Right lobe of liver (tissue), 6 donors: ENCODE data around the gene RTN4R. TPM values are rescaled to one million over a fixed set of nuclear protein-coding genes. Genes with fewer than 3 reads are reported as not detected.

Experiments used
- ATAC-seq, 4 donors: fragments of 200-7000 bp; cut with Tn5 transposase; one replicate each; pipeline ENCODE4 v1.9.1; 2020; ENCODE audit warnings: mild to moderate bottlenecking in 4 of 4, moderate library complexity in 4 of 4
- DNase-seq, 3 donors: peaks; one replicate each; pipeline ENCODE4 v3.0.0-alpha.2; 2020
- H3K27ac ChIP-seq, 3 donors: fragments of 200-600 bp; one replicate each; pipeline ENCODE4 v1.8.0; 2022
- H3K27me3 ChIP-seq, 2 donors: fragments of 200-600 bp; one replicate each; pipeline ENCODE4 v1.8.0; 2022
- H3K36me3 ChIP-seq, 4 donors: fragments of 200-600 bp; sonication (generic) in 1 of 4; one replicate each; pipeline versions ENCODE4 v1.5.1 to v1.8.0; 2017 to 2022; ENCODE audit warnings: control low read depth in 1 of 4
- H3K4me1 ChIP-seq, 4 donors: fragments of 200-600 bp; sonication (generic) in 1 of 4; one replicate each; pipeline versions ENCODE4 v1.5.1 to v1.8.0; 2017 to 2022; ENCODE audit warnings: control low read depth in 1 of 4
- H3K4me3 ChIP-seq, 3 donors: fragments of 200-600 bp; one replicate each; pipeline ENCODE4 v1.8.0; 2022
- H3K9me3 ChIP-seq, 4 donors: fragments of 200-600 bp; sonication (generic) in 1 of 4; one replicate each; pipeline versions ENCODE4 v1.5.1 to v1.8.0; 2017 to 2022; ENCODE audit warnings: control low read depth in 1 of 4
- CTCF ChIP-seq, 4 donors: fragments of 200-600 bp in 3 of 4; fragments of 450-650 bp in 1 of 4; IDR thresholded peaks; one replicate each; pipeline versions ENCODE4 v1.5.1 to v1.8.0; 2016 to 2022; ENCODE audit warnings: antibody characterized with exemption in 4 of 4, mild to moderate bottlenecking in 2 of 4
- POLR2A ChIP-seq: fragments of 450-650 bp; IDR thresholded peaks from one replicate; pipeline ENCODE4 v1.6.1; 2017; ENCODE audit warnings: antibody characterized with exemption, mild to moderate bottlenecking
- WGBS: methylation state at CpG from one replicate; pipeline ENCODE4 v1.1.6; 2018; ENCODE audit warnings: low coverage, low lambda C conversion rate; ENCODE audit not compliant: insufficient coverage; ENCODE audit errors: missing lambda C conversion rate; 5-methylcytosine and 5-hydroxymethylcytosine counted together
- intact Hi-C, 2 donors: fragments of 100-400 bp; cut with DNase I; formaldehyde crosslinking; loops; one replicate each; pipeline versions ENCODE4 v1.11.2 to v1.14.1; 2022
- total RNA-seq, 6 experiments: library from RNA; depleted of rRNA in 2 of 6; stranded (reverse); fragments of >200 nt in 2 of 6; fragmentation: NEBNext Ultra II Directional in 3 of 6; extraction: Animal tissue kit (Norgen Biotek cat#: 25700) in 3 of 6; gene quantifications; one replicate each; pipeline versions ENCODE4 v1.1.0 to v1.2.4, GENCODE V29; 2016 to 2023
- donor health status: DM: no; HTN: yes; CAD: no.
- donor health status: DM: no; HTN: no; CAD: no.
- donor health status: DM: no; HTN: no; CAD: no.
- donor health status: DM: no; HTN: yes; CAD: no.
- donor health status: DM: no; HTN: yes; CAD: no.

RTN4R gene
- total RNA-seq, 6 experiments from 2014 or later, result 3.0 to 12.4 (median 8.5) TPM

- 60% methylated on average over 2 of the region's 15 CpGs for WGBS
- H3K4me3 ChIP-seq, result no peak overlapping the region
- no peaks in the 10 kb centered on the region for H3K9me3 ChIP-seq
- DNase-seq (no peak), ATAC-seq (no peak)
- no peaks in the 10 kb centered on the region for H3K27me3 ChIP-seq
- H3K27ac ChIP-seq, result no peak overlapping the region
- H3K36me3 ChIP-seq, result no peaks in the 10 kb centered on the region
- peaks cover 0 to 22% (median 2%) of the 10 kb centered on the region in 4 donors for H3K4me1 ChIP-seq
- intact Hi-C loops, result no loop called here
- TF ChIP-seq POLR2A (no peak), CTCF (IDR thresholded peaks at IDR 0.05) (no peak)
Observed at GRCh38 chr22:20194681-20195593, 73.2 kb downstream of the RTN4R start.

GRCh38 chr22:20193761-20194494 is 74.2 kb downstream of the RTN4R start:
- Histone ChIP-seq H3K27ac (no peak overlapping the region), H3K4me1 (peaks cover 0 to 22% (median 2%) of the 10 kb centered on the region in 4 donors), H3K27me3 (no peaks in the 10 kb centered on the region), H3K36me3 (no peaks in the 10 kb centered on the region), H3K9me3 (no peaks in the 10 kb centered on the region), H3K4me3 (no peak overlapping the region)
- no peak for TF ChIP-seq CTCF (IDR thresholded peaks at IDR 0.05)
- TF ChIP-seq POLR2A, result no peak
- no peak for DNase-seq
- no peak for ATAC-seq
- intact Hi-C loops, result no loop called here
- WGBS, result 71% methylated on average over 7 of the region's 17 CpGs

DNA sequence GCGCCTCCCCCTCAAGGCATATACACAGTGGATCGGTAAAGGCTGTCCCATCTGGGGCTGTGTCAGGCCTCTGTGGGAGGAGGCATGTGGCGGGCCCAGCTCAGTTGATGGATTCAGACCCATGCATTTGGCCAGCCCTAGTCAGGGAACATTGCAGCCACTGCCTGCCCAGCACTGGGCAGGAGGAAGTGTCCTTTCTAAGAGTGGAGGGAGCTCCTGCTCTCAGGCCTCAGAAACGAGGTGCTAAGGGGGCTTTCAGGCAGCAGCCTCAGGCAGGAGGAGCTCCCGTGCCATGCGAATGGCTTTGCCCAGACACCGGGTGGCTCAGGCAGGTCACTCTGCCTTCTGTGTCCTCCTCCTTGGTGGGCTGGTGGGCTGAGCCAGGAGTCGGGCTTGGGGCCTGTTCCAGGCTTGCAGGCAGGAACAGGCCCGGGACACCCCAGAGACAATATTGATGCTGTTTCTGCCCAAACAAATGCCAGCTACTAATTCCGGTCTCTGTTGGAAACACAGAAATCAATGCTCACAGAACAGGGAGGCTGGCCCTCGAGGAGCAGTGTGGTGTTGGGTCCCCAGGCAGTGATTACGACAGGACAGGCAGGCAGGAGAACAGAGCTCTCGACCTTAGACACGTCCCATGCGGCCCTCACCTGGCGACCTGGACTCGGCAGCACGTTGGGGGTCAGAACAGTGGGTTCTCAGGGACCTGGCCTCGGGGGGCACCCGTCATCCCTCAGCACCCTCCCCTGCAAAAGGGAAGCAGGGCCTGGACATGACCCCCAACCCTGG is 75.0 kb downstream of the RTN4R start:
- WGBS, result no CpG with 5 or more reads among the region's 20 CpGs
- intact Hi-C loops, result no loop called here
- Histone ChIP-seq H3K27ac (no peak overlapping the region), H3K4me1 (peaks cover 0 to 23% (median 2%) of the 10 kb centered on the region in 4 donors), H3K36me3 (no peaks in the 10 kb centered on the region), H3K9me3 (no peaks in the 10 kb centered on the region), H3K27me3 (no peaks in the 10 kb centered on the region), H3K4me3 (no peak overlapping the region)
- DNase-seq (no peak), ATAC-seq (peak in 1 of 4 donors; percentile 22)
- no peak for TF ChIP-seq CTCF (IDR thresholded peaks at IDR 0.05)
- no peak for TF ChIP-seq POLR2A

DNA sequence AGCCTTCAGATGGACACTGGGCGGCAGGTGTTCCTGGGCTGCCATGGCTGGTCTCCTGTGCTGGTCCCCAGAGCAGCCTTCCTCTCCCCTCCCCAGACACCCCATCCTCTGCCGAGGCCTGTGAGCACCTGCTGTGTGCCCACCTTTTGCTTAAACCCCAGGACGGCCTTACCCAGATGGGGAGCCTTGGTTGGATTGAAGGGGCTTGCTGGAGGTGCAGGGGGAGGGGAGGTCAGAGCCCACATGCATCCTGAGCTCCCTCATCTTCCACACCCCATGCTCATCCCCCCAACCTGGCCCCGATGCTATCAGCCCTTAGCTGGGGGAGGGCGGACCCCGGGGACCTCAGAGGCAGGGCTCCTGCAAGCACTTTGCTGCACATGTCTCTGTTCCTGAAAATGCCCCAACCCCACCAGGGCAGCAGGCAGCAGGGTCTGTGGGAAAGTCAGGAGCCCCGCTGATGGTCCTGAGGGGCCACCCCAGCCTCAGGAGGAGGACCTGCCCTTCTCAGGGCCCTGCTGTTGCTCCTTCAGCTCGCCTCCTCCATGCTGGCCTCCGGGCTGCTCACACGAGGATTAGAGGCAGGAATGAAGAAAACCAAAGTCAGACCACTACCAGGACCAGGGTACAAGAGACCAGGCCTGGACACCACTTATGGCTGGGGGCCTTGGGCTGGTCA is 75.7 kb downstream of the RTN4R start:
- Histone ChIP-seq H3K4me3 (no peak overlapping the region), H3K27me3 (no peaks in the 10 kb centered on the region), H3K27ac (no peak overlapping the region), H3K36me3 (no peaks in the 10 kb centered on the region), H3K9me3 (no peaks in the 10 kb centered on the region), H3K4me1 (peaks cover 0 to 25% (median under 1%) of the 10 kb centered on the region in 4 donors)
- intact Hi-C loops, result no loop called here
- no peak for ATAC-seq
- DNase-seq, result no peak
- 37% methylated on average over 2 of the region's 10 CpGs for WGBS
- no peak for TF ChIP-seq CTCF (IDR thresholded peaks at IDR 0.05)
- TF ChIP-seq POLR2A, result no peak
